DMS 273 (cell line): ENCODE measurements around the gene AP4S1.
"Not testable (repeated sequence)": the region's sequence is repeated elsewhere in the genome, so short reads cannot be mapped to it uniquely, and the experiment has no call there.

Experiments
- DNase-seq: peaks from one replicate; lab custom pipeline; 2025; ENCODE audit not compliant: unreplicated experiment; lab: John Stamatoyannopoulos, UW

The AP4S1 gene

DNA sequence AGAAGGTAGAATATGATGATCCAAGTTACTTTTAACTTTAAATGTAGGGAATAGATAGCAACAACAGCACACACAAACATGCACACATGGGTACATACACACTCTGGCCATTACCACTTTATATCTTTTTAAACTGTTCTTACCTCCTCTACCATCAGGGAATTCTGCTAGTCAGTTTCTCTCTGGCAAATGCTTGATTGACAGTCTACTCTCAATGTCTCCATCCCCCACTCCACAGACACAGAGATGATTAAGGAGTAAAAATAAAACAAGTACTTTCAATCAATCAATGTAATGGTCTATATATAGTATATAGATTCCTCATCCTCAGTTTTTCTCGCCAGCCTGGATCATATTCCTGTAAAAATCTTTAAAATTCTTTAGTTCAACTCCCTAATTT is 16.9 kb downstream of the AP4S1 start:
- DNase-seq: no peak

DNA sequence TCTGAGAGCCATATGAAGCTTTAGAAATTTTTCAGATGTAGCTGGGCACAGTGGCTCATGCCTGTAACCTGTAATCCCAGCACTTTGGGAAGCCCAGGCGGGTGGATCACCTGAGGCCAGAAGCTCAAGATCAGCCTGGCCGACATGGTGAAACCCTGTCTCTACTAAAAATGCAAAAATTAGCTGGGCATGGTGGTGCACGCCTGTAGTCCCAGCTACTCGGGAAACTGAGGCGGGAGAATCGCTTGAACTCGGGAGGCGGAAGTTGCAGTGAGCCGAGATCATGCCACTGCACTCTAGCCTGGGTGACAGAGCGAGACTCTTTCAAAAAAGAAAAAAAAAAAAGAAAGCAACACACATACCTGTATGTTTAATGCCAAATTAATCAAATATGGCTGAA is 17.4 kb downstream of the AP4S1 start:
- not testable (repeated sequence) for DNase-seq

DNA sequence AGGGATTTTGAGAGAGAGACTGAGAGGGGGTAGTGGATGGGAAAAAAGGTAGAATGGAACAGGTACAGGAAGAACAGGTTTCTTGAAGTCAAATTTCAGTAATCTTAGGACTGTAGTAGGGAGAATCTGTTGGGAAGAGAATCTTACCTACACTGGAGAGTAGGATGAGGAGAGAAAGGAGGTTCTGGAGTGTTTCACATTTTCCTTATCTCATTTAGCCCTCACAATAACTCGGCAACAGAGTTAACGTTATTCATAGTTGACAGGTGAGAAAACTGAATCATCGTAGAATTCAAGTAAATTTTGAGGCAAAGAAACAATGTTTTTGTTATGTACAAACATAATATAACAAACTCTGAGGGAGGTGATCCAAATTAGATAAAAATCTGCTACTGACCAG is 17.9 kb downstream of the AP4S1 start:
- no peak for DNase-seq

DNA sequence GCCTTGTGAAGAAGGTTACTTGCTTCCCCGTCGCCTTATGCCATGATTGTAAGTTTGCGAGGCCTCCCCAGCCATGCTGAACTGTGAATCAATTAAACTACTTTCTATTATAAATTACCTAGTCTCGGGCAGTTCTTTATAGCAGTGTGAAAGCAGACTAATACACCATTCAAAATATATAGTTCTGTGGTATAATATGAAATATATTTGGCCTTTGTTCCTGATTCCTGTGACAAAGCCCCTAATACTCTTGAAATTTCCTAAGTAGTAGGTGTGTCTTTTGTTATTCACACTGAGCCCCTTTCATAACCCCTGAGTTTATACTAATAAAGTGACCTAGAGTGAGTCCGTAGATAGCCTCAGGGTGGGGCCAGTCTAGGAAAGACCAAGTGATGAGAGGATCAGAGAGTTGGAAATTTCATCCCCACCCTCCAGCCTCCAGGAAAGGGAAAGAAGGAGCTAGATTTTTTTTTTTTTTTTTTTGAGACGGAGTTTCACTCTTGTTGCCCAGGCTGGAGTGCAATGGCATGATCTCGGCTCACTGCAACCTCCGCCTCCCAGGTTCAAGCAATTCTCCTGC is 20.1 kb downstream of the AP4S1 start:
- DNase-seq: no peak

DNA sequence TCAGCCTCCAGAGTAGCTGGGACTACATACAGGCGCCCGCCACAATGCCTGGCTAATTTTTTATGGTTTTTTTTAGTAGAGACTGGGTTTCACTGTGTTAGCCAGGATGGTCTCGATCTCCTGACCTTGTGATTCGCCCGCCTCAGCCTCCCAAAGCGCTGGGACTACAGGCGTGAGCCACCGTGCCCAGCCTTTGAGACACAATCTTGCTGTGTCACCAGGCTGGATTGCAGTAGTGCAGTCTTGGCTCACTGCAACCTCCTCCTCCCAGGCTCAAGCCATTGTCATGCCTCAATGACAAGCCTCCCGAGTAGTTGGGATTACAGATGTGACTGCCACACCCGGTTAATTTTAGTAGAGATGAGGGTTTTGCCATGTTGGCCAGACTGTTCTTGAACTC is 22.1 kb downstream of the AP4S1 start:
- no peak for DNase-seq

DNA sequence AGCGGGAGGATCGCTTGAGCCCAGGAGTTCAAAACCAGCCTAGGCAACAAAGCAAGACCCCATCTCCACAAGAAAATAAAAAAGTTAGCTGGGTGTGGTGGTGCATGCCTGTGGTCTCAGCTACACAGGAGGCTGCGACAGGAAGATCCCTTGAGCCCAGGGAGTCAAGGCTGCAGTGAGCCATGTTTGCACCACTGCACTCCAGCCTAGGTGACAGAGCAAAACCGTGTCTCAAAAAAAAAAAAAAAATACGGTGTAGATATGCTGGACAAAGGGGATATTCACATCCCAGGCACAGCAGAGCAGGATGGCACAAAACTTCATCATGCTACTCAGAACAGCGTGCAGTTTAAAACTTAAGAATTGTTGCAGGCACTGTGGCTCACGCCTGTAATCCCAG is 25.6 kb downstream of the AP4S1 start:
- DNase-seq: no peak

DNA sequence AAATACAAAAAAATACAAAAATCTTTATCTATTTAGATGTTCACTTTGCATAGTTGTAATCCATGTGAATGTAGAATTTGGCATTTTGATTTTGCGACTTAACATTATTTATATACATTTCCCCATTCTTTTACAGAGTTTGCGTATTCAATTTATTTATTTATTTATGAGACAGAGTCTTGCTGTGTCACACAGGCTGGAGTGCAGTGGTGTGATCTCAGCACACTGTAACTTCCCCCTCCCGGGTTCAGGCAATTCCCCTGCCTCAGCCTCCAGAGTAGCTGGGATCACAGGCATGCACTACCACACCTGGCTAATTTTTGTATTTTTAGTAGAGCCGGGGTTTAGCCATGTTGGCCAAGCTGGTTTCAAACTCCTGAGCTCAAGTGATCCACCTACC is 26.1 kb downstream of the AP4S1 start:
- no peak for DNase-seq

DNA sequence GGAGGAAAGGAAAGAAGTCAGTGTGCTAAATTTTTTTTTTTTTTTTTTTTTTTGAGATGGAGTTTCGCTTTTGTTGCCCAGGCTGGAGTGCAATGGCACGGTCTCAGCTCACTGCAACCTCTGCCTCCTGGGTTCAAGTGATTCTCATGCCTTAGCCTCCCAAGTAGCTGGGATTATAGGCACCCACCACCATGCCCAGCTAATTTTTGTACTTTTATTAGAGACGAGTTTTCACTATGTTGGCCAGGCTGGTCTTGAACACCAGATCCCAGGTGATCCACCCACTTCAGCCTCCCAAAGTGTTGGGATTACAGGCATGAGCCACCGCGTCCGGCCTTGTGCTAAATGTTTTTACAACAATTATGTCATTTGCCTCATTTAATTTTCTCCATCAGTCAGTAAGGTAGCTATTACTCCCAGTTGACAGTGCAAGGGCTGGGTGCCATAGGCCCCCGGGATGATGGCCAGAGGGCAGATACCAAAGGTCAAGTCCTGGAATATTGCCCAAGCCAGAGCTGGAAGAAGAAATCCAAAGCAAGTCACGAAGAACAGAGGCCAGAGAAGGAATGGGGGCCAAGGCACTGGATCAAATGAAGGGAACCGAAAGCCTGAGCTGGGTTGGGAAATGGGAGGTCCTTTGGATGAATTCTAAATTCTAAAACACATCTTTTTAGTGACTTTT is 27.6 kb downstream of the AP4S1 start:
- DNase-seq: not testable (repeated sequence)

DNA sequence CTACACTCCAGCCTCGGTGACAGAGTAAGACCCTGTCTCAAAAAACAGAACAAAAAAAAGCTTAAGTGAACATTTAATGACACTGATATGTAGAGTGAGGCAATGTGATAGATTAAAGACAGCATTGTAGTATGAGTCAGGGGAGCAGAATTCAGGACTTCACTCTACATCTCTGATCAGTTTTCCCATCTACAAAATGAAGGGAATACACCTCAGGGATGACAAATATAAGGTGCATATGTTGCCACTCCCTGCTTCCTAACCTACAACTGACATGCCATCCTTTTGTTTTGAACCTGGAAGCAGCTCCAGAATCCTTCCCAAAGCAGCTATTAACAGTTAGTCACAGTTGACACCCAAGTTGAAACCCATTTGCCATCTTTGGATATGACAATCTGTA is 31.6 kb downstream of the AP4S1 start:
- no peak for DNase-seq

DNA sequence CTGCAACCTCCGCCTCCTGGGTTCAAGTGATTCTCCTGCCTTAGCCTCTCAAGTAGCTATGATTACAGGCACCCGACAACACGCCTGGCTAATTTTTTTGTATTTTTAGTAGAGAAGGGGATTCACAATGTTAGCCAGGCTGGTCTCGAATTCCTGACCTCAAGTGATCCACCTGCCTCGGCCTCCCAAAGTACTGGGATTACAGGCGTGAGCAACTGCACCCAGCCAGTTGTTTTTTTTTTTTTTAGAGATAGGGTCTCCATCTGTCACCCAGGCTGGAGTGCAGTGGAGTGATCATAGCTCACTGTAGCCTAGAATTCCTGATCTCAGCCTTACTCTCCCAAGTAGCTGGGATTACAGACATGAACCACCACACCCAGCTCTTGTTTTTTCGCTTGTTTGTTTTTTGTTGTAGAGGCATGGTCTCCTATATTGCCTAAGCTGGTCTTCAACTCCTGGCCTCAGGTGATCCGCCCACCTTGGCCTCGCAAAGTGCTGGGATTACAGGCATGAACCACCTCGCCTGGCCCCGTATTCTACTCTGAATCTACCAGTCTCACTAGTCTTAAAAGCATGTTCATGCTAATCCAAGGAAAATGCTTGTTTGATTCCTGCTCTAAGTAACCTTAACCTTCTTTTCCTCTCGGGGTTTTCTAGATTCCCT is 32.4 kb downstream of the AP4S1 start:
- peak; percentile 39 for DNase-seq

DNA sequence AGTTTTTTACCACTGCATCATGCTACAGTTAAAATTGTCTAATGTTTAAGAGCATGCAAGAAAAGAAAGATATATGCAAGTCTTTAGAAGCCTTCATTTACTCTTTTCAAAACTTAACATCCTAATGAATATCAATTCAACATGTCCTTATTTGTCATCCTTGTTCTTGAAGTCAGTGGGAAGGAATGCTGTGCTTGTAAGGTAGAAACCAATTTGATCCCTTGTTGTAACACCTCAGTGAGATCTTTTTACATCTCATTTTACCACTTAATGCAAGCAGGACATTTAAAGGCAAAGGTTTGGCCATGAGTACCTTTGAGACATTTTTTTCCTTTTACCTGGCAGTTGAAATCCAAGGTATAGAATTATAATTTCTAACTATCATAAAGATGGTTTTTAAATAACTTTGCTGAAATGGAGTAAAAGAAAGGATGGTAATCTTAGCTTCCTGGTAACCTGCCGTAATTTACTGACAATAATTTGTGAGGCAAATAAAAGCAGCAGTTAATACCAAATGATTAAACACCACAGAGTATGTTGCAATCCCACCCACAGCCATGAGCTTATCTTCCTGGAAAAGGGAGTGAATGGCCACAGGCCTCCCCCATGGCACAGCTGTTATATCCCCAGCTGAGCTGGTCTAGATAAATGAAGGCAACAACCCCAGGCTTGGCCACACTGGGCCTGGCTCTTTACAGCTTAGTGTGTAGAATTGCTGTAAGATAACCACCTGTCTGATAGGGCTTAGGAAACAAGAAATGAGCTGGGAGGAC is 33.9 kb downstream of the AP4S1 start:
- peak; percentile 79 for DNase-seq

DNA sequence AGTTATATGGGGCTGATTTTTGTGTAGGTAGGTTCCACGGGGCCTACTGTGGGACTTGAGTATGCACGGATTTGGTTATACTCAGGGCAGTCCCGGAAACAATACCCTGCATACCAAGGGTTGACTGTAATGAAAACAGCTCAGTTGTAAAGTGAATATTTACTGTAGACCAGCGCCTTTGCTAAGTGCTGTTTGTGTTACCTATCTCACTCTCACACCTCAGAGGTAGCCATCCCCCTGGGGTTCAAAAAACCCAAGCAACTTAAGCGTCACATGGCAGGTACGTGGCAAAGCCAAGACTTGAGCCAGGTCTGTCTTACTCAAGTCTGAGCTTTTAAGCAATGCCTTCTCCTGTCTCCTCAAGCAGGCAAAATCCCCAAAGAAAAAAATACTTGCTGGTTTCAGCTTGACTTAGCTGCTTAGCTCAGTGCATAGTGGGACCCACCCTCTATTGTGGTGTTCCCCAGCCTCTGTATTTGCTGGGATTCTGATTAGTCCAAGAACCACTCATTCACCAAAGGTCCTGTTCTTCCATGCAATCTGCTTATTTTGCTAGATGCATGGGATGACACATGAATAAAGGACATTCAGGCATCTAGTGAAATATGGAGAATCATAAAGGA is 34.9 kb downstream of the AP4S1 start:
- no peak for DNase-seq

DNA sequence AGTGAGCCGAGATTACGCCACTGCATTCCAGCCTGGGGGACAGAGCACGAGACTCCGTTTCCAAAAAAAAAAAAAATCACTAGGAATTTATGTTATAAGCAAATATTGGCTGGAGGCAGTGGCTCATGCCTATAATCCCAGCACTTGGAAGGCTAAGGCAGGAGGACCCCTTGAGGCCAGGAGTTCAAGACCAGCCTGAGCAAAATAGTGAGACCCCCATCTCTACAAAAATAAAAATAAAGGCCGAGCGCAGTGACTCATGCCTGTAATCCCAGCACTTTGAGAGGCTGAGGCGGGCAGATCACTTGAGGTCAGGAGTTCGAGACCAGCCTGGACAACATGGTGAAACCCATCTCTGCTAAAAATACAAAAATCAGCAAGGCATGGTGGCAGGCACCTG is 37.5 kb downstream of the AP4S1 start:
- not testable (repeated sequence) for DNase-seq

DNA sequence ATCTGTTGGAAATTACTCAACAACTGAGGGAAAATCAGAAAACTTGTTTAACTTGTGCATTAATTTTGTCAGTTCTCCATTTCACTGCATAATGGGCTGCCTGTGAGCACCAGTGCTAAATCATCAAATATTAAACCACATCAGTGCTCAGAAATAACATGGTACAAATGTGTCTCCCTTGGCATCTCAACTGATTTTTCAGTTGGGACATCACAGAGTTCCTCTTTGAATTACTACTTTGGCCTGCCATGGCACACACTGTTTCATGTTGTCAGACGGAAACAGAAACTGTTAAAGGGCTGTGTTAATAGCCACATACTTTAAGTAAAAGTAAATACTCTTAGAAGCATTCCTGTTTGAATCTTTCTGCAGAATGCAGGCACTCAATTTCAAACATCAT is 42.8 kb downstream of the AP4S1 start:
- DNase-seq: no peak

DNA sequence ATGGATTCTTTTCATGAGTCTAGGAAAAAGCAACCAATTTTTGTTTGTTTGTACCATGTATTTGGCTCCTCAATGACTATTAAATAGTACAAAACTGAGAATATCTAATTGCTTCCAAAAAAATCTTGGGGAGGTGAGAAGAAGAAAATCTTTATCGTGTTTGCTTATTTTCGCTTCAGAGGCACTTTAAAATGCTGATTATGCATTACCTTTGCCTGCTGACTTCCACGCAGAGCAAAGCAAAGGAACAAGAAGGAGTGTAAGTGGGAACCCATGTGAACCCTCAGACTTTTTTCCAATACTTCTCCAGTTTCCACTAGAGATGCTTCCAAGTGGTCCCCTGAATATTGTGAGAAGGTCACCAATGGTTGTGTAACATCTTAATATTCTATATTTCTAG is 43.9 kb downstream of the AP4S1 start:
- DNase-seq: no peak

DNA sequence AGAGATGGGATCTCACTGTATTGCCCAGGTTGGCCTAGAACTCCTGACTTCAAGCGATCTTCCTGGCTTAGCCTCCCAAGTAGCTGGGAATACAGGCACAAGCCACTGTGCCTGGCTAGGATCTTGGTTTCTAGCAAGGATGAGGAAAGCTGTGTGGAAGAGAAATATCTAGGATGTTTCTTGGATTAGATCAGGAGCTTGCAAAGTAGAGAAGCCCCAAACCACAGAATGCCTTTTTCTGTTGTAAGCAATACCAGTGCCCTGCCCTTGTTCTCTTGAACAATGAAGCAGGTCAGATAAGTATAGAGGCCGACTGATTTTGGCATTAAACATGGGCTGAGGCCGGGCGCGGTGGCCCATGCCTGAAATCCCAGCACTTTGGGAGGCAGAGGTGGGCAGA is 45.0 kb downstream of the AP4S1 start:
- no peak for DNase-seq

DNA sequence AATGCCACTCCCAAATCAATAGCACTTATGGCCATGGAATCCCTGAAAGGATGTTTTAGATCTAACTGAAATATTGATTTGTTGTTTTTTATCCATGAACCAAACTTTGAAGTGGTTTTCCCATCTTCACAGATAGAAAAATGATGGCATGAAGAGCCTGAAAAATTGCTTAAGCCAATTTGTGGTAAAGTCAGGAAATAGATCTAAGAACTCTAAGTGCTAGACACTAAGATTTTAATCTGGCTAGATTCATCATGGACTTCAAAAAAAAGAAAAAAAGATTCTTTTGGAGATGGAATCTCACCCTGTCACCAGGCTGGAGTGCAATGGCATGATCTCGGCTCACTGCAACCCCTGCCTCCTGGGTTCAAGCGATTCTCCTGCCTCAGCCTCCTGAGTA is 45.7 kb downstream of the AP4S1 start:
- DNase-seq: no peak

DNA sequence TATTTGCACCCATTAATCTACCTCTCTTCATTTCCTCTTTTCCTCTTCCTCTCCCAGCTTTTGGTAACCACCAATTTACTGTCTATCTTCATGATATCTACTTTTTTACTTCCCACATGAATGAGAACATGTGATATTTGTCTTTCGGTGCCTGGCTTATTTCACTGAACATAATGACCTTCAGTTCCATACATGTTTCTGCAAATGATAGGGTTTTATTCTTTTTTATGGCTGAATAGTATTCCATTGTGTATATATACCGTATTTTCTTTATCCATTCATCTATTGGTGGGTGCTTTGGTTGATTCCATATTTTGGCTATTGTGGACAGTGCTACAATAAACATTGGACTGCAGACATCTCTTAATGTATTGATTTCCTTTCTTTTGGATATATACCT is 49.7 kb downstream of the AP4S1 start:
- DNase-seq: no peak

DNA sequence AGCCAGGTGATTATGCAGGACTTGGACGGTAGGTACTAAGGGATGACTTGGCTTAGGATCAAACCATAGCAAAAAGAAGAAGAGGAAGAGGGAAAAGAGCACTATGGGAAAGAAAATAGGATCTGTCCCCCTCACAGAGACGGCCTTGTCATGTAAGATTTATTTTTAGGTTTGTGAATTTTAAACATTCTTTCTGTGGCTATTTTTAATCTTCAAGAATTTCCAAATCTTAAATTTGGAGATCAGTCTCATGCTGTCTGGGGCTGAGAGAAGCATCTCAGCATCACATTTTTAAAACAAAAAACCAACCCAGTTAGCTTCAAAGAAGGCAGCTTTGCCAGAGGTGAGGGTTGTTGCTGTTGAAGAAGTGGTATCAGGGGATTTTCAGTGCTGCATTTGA is 53.3 kb downstream of the AP4S1 start:
- no peak for DNase-seq

DNA sequence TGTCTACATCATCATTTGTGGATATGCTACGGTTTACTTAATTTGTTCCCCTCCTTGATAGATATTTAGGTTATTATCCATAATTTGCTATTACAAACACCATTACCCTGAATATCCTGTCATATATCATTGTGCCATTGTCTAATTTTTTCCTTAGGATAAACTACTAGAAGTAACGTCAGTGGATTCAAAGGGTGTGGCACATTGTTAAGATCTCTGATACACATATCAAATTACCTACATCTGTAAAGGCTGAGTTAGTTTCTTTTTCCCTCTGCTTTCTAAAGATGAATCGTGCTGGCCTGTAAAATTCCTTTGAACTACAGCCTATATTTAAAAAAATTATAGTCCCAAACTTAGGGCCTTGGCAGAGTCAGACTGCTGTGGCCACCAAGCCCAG is 54.6 kb downstream of the AP4S1 start:
- DNase-seq: no peak

DNA sequence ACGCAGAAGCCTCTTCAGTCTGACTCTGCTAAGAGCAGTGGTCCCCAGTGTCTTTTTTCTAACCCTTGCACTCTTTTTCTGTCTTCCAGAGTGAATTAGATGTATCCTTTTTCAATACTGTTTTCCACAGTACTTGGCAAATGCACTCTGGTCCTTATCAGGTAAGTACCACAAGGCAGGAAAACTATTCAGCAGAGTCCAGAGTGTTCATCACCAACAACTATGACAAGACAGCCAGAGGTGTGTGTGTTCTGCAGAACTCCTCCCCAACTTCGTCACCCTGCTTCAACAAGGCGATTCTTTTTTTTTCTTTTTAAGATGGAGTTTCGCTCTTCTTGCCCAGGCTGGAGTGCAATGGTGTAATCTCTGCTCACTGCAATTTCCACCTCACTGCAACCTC is 55.0 kb downstream of the AP4S1 start:
- no peak for DNase-seq

DNA sequence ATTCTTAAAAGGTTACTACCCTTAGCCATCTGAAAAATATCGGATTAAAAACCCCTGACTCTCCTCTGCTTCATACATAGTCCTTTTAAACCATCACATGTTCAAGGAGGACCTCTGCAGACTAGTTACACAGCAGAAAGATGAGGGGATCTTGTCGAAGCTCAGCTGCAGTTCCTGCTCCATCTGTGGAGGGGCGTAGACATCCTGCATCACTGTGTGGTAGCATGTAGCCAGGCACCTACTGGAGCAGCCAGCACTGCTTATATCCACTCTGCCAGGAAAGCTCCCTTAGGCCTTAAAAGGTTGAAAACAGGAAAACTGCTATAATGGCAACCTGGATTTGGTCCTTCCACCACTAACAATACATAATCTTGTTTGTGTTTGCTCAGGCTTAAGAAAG is 58.3 kb downstream of the AP4S1 start:
- DNase-seq: no peak
